DOHH2 (cell line): Measurements from ENCODE around the gene PCDH9.

Experiments
- H3F3A ChIP-seq: fragments of 200-600 bp; sonication (generic), shearing (Covaris generic); 2 replicates; pipeline ENCODE4 v1.6.0; 2016; ENCODE audit warnings: antibody characterized with exemption, mild to moderate bottlenecking; ENCODE audit not compliant: control insufficient read depth, insufficient read depth
- H3K27ac ChIP-seq: fragments of 200-600 bp; sonication (generic); 2 replicates; pipeline ENCODE4 v1.5.1; 2014; ENCODE audit warnings: low read depth, mild to moderate bottlenecking, low read length, moderate library complexity
- H3K27me3 ChIP-seq: fragments of 200-600 bp; sonication (generic); 2 replicates; pipeline ENCODE4 v1.6.1; 2014; ENCODE audit warnings: mild to moderate bottlenecking, low read length, mixed read lengths; ENCODE audit not compliant: control insufficient read depth
- H3K36me3 ChIP-seq: fragments of 200-600 bp; sonication (generic); 2 replicates; pipeline ENCODE4 v1.6.1; 2014; ENCODE audit warnings: mild to moderate bottlenecking, low read length, moderate library complexity, mixed read lengths; ENCODE audit not compliant: control insufficient read depth
- H3K4me1 ChIP-seq: fragments of 200-600 bp; sonication (generic); 2 replicates; pipeline ENCODE4 v1.6.1; 2014; ENCODE audit warnings: mild to moderate bottlenecking, low read length, mixed read lengths; ENCODE audit not compliant: control insufficient read depth
- H3K4me2 ChIP-seq: fragments of 200-600 bp; sonication (generic); 2 replicates; pipeline ENCODE4 v1.6.0; 2014; ENCODE audit warnings: mild to moderate bottlenecking, low read length, moderate library complexity
- H3K4me3 ChIP-seq: fragments of 200-600 bp; sonication (generic); 2 replicates; pipeline ENCODE4 v1.5.1; 2014; ENCODE audit warnings: mild to moderate bottlenecking, low read length, mixed read lengths
- H3K79me2 ChIP-seq: fragments of 200-600 bp; sonication (generic); 2 replicates; pipeline ENCODE4 v1.6.1; 2014; ENCODE audit warnings: mild to moderate bottlenecking, low read length, mixed read lengths; ENCODE audit not compliant: control insufficient read depth
- H3K9me2 ChIP-seq: fragments of 200-600 bp; sonication (generic); replicated peaks from 2 replicates; pipeline ENCODE4 v1.6.1; 2014; ENCODE audit warnings: mild to moderate bottlenecking, low read length, mixed read lengths; ENCODE audit not compliant: control insufficient read depth
- H3K9me3 ChIP-seq: fragments of 200-600 bp; sonication (generic); 2 replicates; pipeline ENCODE4 v1.6.1; 2014; ENCODE audit warnings: antibody characterized with exemption, low read length, mixed read lengths; ENCODE audit not compliant: control insufficient read depth, insufficient read depth
- H4K20me1 ChIP-seq: fragments of 200-600 bp; sonication (generic); 2 replicates; pipeline ENCODE4 v1.6.0; 2014; ENCODE audit warnings: low read depth, mild to moderate bottlenecking, antibody characterized with exemption, low read length, moderate library complexity; ENCODE audit not compliant: control insufficient read depth, insufficient read depth
- CTCF ChIP-seq: fragments of 200-600 bp; sonication (generic); IDR thresholded peaks from one replicate; pipeline ENCODE4 v1.5.1; 2014; ENCODE audit warnings: antibody characterized with exemption, mild to moderate bottlenecking, low read depth, low read length; ENCODE audit not compliant: poor library complexity, severe bottlenecking
- EZH2phosphoT487 ChIP-seq: fragments of 200-600 bp; sonication (generic); IDR thresholded peaks from 2 replicates; pipeline ENCODE4 v1.6.1; 2017; ENCODE audit warnings: borderline replicate concordance, mild to moderate bottlenecking, antibody characterized with exemption, low read length, moderate library complexity, mixed read lengths

PCDH9 gene

DNA sequence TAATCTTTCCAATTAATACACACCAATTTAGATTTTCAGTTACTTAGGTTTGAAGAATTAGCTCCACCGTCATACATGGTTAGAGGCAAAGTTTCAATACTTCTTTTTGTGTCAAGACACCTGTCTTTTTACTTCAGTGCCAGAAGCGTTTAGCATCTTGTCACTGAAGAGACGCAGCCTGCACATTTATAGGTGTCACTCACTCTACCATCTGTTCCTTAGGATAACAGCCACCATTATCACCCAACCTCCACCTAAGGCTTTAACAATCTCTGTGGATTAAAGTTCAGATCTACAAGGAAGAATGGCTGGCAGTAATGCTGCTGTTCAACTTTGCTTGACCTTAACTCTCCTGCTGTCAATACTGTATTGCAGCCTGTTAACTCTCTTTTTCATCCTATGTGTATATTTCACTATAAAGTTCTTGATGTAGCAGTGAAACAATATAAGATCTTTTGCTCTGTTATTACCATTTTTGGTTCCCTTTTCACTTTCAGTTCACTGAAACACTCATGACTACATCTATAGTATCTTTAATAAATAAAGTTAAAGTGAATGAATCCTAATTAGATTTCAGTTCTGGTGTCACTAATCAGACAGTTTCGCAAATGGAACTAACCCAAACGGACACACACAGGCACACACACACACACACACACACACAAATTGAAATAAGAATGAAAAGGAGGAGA lies 435.6 kb downstream of the PCDH9 start:
- Histone ChIP-seq H3K27ac (no peak overlapping the region), H3K79me2 (no peaks in the 10 kb centered on the region), H3K36me3 (no peaks in the 10 kb centered on the region), H3K27me3 (no peaks in the 10 kb centered on the region), H3K9me3 (no peaks in the 10 kb centered on the region), H3K4me3 (no peak overlapping the region), H3K4me2 (peak overlapping the region; percentile 5; the same call in 1 of the 2 replicates), H4K20me1 (no peaks in the 10 kb centered on the region), H3F3A (no peaks in the 10 kb centered on the region), H3K4me1 (peaks cover 12% of the 10 kb centered on the region), H3K9me2 (no peaks in the 10 kb centered on the region)
- TF ChIP-seq CTCF (no peak), EZH2phosphoT487 (no peak)

DNA sequence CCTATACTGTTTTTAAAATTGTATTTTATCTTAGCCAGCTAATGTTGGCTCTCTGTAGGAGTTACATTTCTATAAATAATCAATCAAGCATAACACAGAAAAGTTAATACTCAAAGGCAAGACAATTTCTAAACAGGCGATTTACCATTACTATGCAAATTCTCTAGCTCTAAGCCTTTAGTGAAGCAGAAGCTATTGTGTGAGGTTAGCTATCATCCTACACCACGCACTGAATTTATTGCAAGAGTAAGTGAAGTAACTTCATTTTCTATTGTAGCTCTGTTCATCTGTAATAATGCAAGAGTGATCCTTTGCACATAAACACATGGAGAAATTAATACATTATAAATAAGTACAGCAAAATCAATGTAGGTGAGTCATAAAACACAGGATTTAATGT lies 439.3 kb downstream of the PCDH9 start:
- H3K4me1 ChIP-seq: peaks cover 12% of the 10 kb centered on the region
- no peak overlapping the region for H3K4me2 ChIP-seq
- H3K9me2 ChIP-seq: no peaks in the 10 kb centered on the region
- H4K20me1 ChIP-seq: no peaks in the 10 kb centered on the region
- no peak for TF ChIP-seq EZH2phosphoT487
- TF ChIP-seq CTCF: no peak
- H3K36me3 ChIP-seq: no peaks in the 10 kb centered on the region
- no peaks in the 10 kb centered on the region for H3K79me2 ChIP-seq
- no peak overlapping the region for H3K4me3 ChIP-seq
- H3K27ac ChIP-seq: no peak overlapping the region
- no peaks in the 10 kb centered on the region for H3K27me3 ChIP-seq
- no peaks in the 10 kb centered on the region for H3F3A ChIP-seq
- no peaks in the 10 kb centered on the region for H3K9me3 ChIP-seq

- no peaks in the 10 kb centered on the region for H3F3A ChIP-seq
- H3K4me2 ChIP-seq: no peak overlapping the region
- no peak overlapping the region for H3K4me3 ChIP-seq
- H3K9me3 ChIP-seq: no peaks in the 10 kb centered on the region
- no peaks in the 10 kb centered on the region for H3K36me3 ChIP-seq
- H3K79me2 ChIP-seq: no peaks in the 10 kb centered on the region
- no peaks in the 10 kb centered on the region for H3K9me2 ChIP-seq
- H3K27ac ChIP-seq: no peak overlapping the region
- no peaks in the 10 kb centered on the region for H3K27me3 ChIP-seq
- no peaks in the 10 kb centered on the region for H3K4me1 ChIP-seq
- TF ChIP-seq EZH2phosphoT487 (no peak), CTCF (no peak)
- H4K20me1 ChIP-seq: no peaks in the 10 kb centered on the region
Observed at GRCh38 chr13:66781241-66781640, 448.9 kb downstream of the PCDH9 start.
